OCI-LY3 (cell line): ENCODE results near the gene HMG20A.

ENCODE experiments used
- H2AFZ ChIP-seq: fragments of 200-600, 300-600 bp; shearing (Covaris generic); 2 replicates; pipeline ENCODE4 v1.6.0; 2014; ENCODE audit warnings: antibody characterized with exemption, low read depth, low read length
- H3K27ac ChIP-seq: fragments of 200-600, 300-600 bp; sonication (generic); 2 replicates; pipeline ENCODE4 v1.5.1; 2014; ENCODE audit warnings: mild to moderate bottlenecking, low read length, moderate library complexity, mixed read lengths
- H3K27me3 ChIP-seq: fragments of 200-600, 300-600 bp; sonication (generic); 2 replicates; pipeline ENCODE4 v1.6.1; 2014; ENCODE audit warnings: low read depth, low read length, mixed read lengths
- H3K36me3 ChIP-seq: fragments of 200-600, 300-600 bp; sonication (generic); replicated peaks from 2 replicates; pipeline ENCODE3; 2014; ENCODE audit warnings: low read depth, low read length, mixed read lengths
- H3K4me1 ChIP-seq: fragments of 300-600, 200-600 bp; sonication (generic); 2 replicates; pipeline ENCODE4 v1.6.1; 2014; ENCODE audit warnings: low read length, mixed read lengths
- H3K4me2 ChIP-seq: fragments of 200-600, 300-600 bp; sonication (generic); 2 replicates; pipeline ENCODE4 v1.6.1; 2014; ENCODE audit warnings: low read length, mixed read lengths
- H3K4me3 ChIP-seq: fragments of 300-600, 200-600 bp; sonication (generic); 2 replicates; pipeline ENCODE4 v1.5.1; 2014; ENCODE audit warnings: antibody characterized with exemption, mild to moderate bottlenecking, low read length, moderate library complexity
- H3K79me2 ChIP-seq: fragments of 300-600, 200-600 bp; shearing (Covaris generic); 2 replicates; pipeline ENCODE4 v1.6.1; 2014; ENCODE audit warnings: mild to moderate bottlenecking, low read length, mixed read lengths
- H3K9ac ChIP-seq: fragments of 300-600, 200-600 bp; shearing (Covaris generic); 2 replicates; pipeline ENCODE4 v1.6.0; 2014; ENCODE audit warnings: mild to moderate bottlenecking, low read length, moderate library complexity
- H3K9me3 ChIP-seq: fragments of 200-600, 300-600 bp; shearing (Covaris generic); 2 replicates; pipeline ENCODE4 v1.6.1; 2014; ENCODE audit warnings: low read length, mixed read lengths; ENCODE audit not compliant: insufficient read depth
- H4K20me1 ChIP-seq: fragments of 200-600, 300-600 bp; sonication (generic); 2 replicates; pipeline ENCODE4 v1.6.1; 2016; ENCODE audit warnings: low read length, mixed read lengths; ENCODE audit not compliant: insufficient read depth
- EZH2phosphoT487 ChIP-seq: fragments of 200-600 bp; shearing (Covaris generic); IDR thresholded peaks from 2 replicates; pipeline ENCODE4 v1.6.1; 2018; ENCODE audit warnings: antibody characterized with exemption, mixed run types, low read depth
- TF ChIP-seq, protein P1 (sequence below): fragments of 200-600, 300-600 bp; sonication (generic); IDR thresholded peaks from 2 replicates; pipeline ENCODE4 v1.5.1; 2014; ENCODE audit warnings: antibody characterized with exemption, low read length, low read depth

Gene HMG20A

DNA sequence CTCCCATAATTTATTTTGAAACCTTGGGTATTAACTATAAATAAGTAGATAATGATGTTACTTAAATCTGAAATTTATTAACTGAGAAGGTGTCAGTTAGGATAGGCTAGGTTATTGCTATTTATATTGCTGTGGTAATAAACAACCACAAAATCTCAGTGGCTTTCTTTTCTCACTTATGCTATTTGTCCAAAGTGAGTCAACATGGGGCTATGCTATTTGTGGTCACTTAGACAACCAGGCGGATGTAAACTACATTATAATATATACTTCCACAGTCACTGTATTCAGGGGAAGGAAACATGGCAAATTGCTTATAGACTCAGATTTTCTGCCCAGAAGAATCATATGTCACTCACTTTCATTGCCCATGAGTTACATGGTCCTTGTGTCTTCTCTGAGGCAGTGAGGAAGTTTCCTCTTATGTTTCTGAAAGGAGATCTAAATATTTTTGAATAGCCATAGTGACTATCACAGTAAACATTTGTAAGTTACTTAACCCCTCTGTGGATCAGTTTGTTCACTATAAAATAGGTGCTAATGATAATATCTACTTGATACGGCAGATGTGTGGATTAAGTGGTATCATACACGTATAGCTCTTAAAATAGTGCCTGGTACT lies 19.8 kb downstream of the HMG20A start:
- H3K27ac ChIP-seq = no peak overlapping the region
- no peak overlapping the region for H3K9ac ChIP-seq
- H3K4me1 ChIP-seq = peaks cover 27% of the 10 kb centered on the region
- H3K27me3 ChIP-seq = no peaks in the 10 kb centered on the region
- H3K79me2 ChIP-seq = peaks cover 44% of the 10 kb centered on the region
- peaks cover 37% of the 10 kb centered on the region for H4K20me1 ChIP-seq
- no peak overlapping the region for H3K4me2 ChIP-seq
- no peak overlapping the region for H2AFZ ChIP-seq
- no peak overlapping the region for H3K4me3 ChIP-seq
- H3K9me3 ChIP-seq = no peaks in the 10 kb centered on the region
- no peaks in the 10 kb centered on the region for H3K36me3 ChIP-seq
- TF ChIP-seq, protein P1, sequence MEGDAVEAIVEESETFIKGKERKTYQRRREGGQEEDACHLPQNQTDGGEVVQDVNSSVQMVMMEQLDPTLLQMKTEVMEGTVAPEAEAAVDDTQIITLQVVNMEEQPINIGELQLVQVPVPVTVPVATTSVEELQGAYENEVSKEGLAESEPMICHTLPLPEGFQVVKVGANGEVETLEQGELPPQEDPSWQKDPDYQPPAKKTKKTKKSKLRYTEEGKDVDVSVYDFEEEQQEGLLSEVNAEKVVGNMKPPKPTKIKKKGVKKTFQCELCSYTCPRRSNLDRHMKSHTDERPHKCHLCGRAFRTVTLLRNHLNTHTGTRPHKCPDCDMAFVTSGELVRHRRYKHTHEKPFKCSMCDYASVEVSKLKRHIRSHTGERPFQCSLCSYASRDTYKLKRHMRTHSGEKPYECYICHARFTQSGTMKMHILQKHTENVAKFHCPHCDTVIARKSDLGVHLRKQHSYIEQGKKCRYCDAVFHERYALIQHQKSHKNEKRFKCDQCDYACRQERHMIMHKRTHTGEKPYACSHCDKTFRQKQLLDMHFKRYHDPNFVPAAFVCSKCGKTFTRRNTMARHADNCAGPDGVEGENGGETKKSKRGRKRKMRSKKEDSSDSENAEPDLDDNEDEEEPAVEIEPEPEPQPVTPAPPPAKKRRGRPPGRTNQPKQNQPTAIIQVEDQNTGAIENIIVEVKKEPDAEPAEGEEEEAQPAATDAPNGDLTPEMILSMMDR = no peak
- TF ChIP-seq EZH2phosphoT487 = no peak

DNA sequence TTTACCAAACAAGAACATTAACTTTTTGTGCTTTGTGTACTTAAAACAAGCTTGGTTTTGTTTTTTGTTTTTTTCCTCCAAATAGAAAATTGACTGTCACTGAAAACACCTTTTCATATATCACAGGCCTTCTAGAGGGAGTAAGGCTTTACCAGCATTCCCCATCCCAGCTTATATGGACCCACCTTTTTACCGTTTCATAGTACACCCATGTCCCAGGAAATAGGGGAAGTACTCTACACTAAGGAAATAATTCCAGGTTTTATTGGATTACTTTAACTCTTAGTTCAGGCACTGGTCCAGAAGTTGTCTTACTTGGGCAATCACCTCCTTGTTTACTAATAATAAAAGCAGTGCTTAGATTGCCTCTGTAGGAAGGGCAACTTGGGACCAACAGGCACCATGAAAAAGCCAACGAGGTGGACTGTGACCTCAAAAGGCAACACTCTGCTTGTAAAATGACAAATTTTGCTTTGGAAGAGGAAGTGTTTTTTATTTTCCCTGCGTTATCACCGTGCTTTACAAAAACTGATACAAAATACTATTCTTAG lies 26.2 kb downstream of the HMG20A start:
- H3K4me3 ChIP-seq = no peak overlapping the region
- no peak overlapping the region for H3K4me2 ChIP-seq
- H3K9me3 ChIP-seq = no peaks in the 10 kb centered on the region
- H3K4me1 ChIP-seq = peaks cover 6% of the 10 kb centered on the region
- H3K79me2 ChIP-seq = peaks cover 35% of the 10 kb centered on the region
- no peak overlapping the region for H2AFZ ChIP-seq
- H3K9ac ChIP-seq = no peak overlapping the region
- no peak overlapping the region for H3K27ac ChIP-seq
- peaks cover 4% of the 10 kb centered on the region for H3K36me3 ChIP-seq
- TF ChIP-seq, protein P1 = no peak
- no peak for TF ChIP-seq EZH2phosphoT487
- peaks cover 23% of the 10 kb centered on the region; the same call in 1 of the 2 replicates for H4K20me1 ChIP-seq
- H3K27me3 ChIP-seq = no peaks in the 10 kb centered on the region

DNA sequence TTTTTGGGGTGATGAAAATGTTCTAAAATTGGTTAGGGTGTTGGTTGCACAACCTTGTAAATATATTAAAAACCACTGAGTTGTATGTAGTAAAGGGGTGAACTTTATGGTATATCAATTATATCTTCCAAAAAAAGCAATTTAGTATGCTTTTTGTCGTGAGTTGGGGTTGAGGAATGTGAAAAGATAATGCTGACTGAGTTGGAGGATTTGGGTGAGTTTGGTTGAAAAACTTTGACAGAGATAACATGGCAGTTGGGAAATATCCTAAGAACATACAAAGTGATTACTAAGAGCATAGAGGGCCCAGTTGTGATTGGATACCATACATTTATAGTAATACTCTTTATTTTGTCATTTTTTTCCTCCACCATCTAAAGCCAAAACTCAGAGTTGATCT lies 33.6 kb downstream of the HMG20A start:
- Histone ChIP-seq H3K9ac (no peak overlapping the region), H3K27me3 (no peaks in the 10 kb centered on the region), H3K9me3 (no peaks in the 10 kb centered on the region), H4K20me1 (peaks cover 14% of the 10 kb centered on the region; the same call in 1 of the 2 replicates), H3K27ac (no peak overlapping the region), H2AFZ (no peak overlapping the region), H3K4me1 (peaks cover 10% of the 10 kb centered on the region), H3K4me3 (no peak overlapping the region), H3K4me2 (no peak overlapping the region), H3K36me3 (peaks cover 12% of the 10 kb centered on the region), H3K79me2 (peaks cover 3% of the 10 kb centered on the region; the same call in 1 of the 2 replicates)
- TF ChIP-seq, protein P1 = no peak
- TF ChIP-seq EZH2phosphoT487 = no peak

DNA sequence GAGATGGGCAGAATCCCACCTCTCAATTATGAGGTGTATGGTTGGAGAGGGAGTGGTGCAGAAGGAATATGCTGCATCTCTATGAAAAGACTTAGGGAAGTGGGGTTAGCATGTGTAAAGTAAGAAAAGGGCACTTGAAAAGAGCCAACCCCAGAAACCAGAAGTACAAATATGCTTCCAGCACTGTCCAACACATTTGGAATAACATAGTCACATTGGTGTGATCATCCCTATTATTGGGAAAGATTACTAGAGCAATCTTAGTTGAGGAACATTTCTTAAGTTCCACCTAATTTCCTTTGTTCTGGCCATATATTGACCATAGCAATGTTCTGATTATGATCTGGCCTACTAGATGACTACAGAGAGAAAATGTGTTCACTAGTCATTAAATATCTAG lies 34.3 kb downstream of the HMG20A start:
- H3K4me1 ChIP-seq = peaks cover 10% of the 10 kb centered on the region
- H4K20me1 ChIP-seq = peaks cover 14% of the 10 kb centered on the region; the same call in 1 of the 2 replicates
- H3K9ac ChIP-seq = no peak overlapping the region
- TF ChIP-seq EZH2phosphoT487 = no peak
- TF ChIP-seq, protein P1 = no peak
- no peak overlapping the region for H3K27ac ChIP-seq
- H3K9me3 ChIP-seq = no peaks in the 10 kb centered on the region
- H3K27me3 ChIP-seq = no peaks in the 10 kb centered on the region
- H3K79me2 ChIP-seq = peaks cover 3% of the 10 kb centered on the region; the same call in 1 of the 2 replicates
- H3K36me3 ChIP-seq = peaks cover 19% of the 10 kb centered on the region
- no peak overlapping the region for H3K4me2 ChIP-seq
- H2AFZ ChIP-seq = no peak overlapping the region
- H3K4me3 ChIP-seq = no peak overlapping the region
